GM19328 (cell line): ENCODE data around the gene ATP13A4.
"Not testable (repeated sequence)": the region's sequence is repeated elsewhere in the genome, so short reads cannot be mapped to it uniquely, and the experiment has no call there.

Experiments used
- ATAC-seq: cut with Tn5 transposase; IDR thresholded peaks from one replicate; pipeline ENCODE4 v1.9.1; 2021; ENCODE audit warnings: mild to moderate bottlenecking, moderate library complexity; ENCODE audit not compliant: unreplicated experiment

The ATP13A4 gene

GRCh38 chr3:193559100-193559499 is 4.4 kb upstream of the ATP13A4 start:
- no peak for ATAC-seq

- no peak for ATAC-seq
Measured at GRCh38 chr3:193556841-193557240, 2.1 kb upstream of the ATP13A4 start.

- no peak for ATAC-seq
Measured at GRCh38 chr3:193553586-193553985, 1.1 kb downstream of the ATP13A4 start.

- no peak for ATAC-seq
Measured at GRCh38 chr3:193552923-193553322, 1.8 kb downstream of the ATP13A4 start.

- no peak for ATAC-seq
Measured at GRCh38 chr3:193548406-193548805, 6.3 kb downstream of the ATP13A4 start.

GRCh38 chr3:193546129-193546528 is 8.6 kb downstream of the ATP13A4 start:
- ATAC-seq = no peak

- no peak for ATAC-seq
Measured at GRCh38 chr3:193545304-193545703, 9.4 kb downstream of the ATP13A4 start.

- ATAC-seq = no peak
Measured at GRCh38 chr3:193544289-193544688, 10.4 kb downstream of the ATP13A4 start.

- no peak for ATAC-seq
Measured at GRCh38 chr3:193530231-193531165, 24.2 kb downstream of the ATP13A4 start.

- not testable (repeated sequence) for ATAC-seq
Measured at GRCh38 chr3:193526085-193526484, 28.6 kb downstream of the ATP13A4 start.

GRCh38 chr3:193522473-193522872 is 32.2 kb downstream of the ATP13A4 start:
- ATAC-seq = no peak

GRCh38 chr3:193520738-193521137 is 34.0 kb downstream of the ATP13A4 start:
- no peak for ATAC-seq

- ATAC-seq = no peak
Measured at GRCh38 chr3:193515966-193516365, 38.7 kb downstream of the ATP13A4 start.

- no peak for ATAC-seq
Measured at GRCh38 chr3:193510154-193510553, 44.5 kb downstream of the ATP13A4 start.

GRCh38 chr3:193509103-193509965 is 45.4 kb downstream of the ATP13A4 start:
- ATAC-seq = no peak

GRCh38 chr3:193508108-193508507 is 46.6 kb downstream of the ATP13A4 start:
- ATAC-seq = no peak

GRCh38 chr3:193507566-193507965 is 47.1 kb downstream of the ATP13A4 start:
- no peak for ATAC-seq

GRCh38 chr3:193506921-193507320 is 47.8 kb downstream of the ATP13A4 start:
- no peak for ATAC-seq

- ATAC-seq = no peak
Measured at GRCh38 chr3:193502871-193503270, 51.8 kb downstream of the ATP13A4 start.

- ATAC-seq = no peak
Measured at GRCh38 chr3:193499801-193500485, 54.8 kb downstream of the ATP13A4 start.

- no peak for ATAC-seq
Measured at GRCh38 chr3:193499136-193499770, 55.4 kb downstream of the ATP13A4 start.
